Measurements from ENCODE around the gene TRIM23. TPM values are rescaled to one million over a fixed set of nuclear protein-coding genes. Genes with fewer than 3 reads are reported as not detected.

Gene TRIM23
- polyA plus RNA-seq (2013, experiment 1 of 2) = 5.4 TPM
- 5.0 TPM for polyA plus RNA-seq (2013, experiment 2 of 2)

- H3K36me3 ChIP-seq (ENCODE audit: control insufficient read depth, insufficient read depth, low read length) = no peaks in the 10 kb centered on the region
- H3K56ac ChIP-seq (ENCODE audit: low read length) = peak within 1 kb of the TSS; percentile 92
- H4K8ac ChIP-seq (ENCODE audit: low read depth, low read length) = peak within 1 kb of the TSS; percentile 99
- H2BK5ac ChIP-seq (ENCODE audit: low read length) = no peak within 1 kb of the TSS
- H4K5ac ChIP-seq (ENCODE audit: low read length) = no peak within 1 kb of the TSS
- H3K79me2 ChIP-seq (ENCODE audit: control insufficient read depth, insufficient read depth, low read length) = peaks cover 11% of the 10 kb centered on the region
- H3K4me2 ChIP-seq (ENCODE audit: low read length) = peak within 1 kb of the TSS; percentile 54
- peak within 1 kb of the TSS; percentile 81 for H3K9ac ChIP-seq (ENCODE audit: low read length)
- peak within 1 kb of the TSS; percentile 43 for H3K27ac ChIP-seq (ENCODE audit: low read depth, low read length)
- peak; percentile 96 for DNase-seq
- WGBS (ENCODE audit: extremely low coverage, insufficient coverage, low lambda C conversion rate) = no CpG with 5 or more reads among the region's 32 CpGs
- H3K79me1 ChIP-seq (ENCODE audit: low read length) = peaks cover 6% of the 10 kb centered on the region
- no peak within 1 kb of the TSS for H2BK120ac ChIP-seq (ENCODE audit: low read depth, low read length)
- no peak within 1 kb of the TSS for H2BK15ac ChIP-seq (replicated peaks; ENCODE audit: low read depth)
- peak within 1 kb of the TSS; percentile 93 for H3K4me3 ChIP-seq (ENCODE audit: low read length)
- peaks cover 4% of the 10 kb centered on the region for H3K4me1 ChIP-seq (ENCODE audit: control insufficient read depth, low read depth, low read length)
- no peaks in the 10 kb centered on the region for H3K27me3 ChIP-seq (ENCODE audit: insufficient read depth, low read length, poor library complexity)
- no peak within 1 kb of the TSS for H3K23ac ChIP-seq (ENCODE audit: low read length)
- H3K18ac ChIP-seq (ENCODE audit: low read length) = no peak within 1 kb of the TSS
- H2AK5ac ChIP-seq (ENCODE audit: low read length) = no peak within 1 kb of the TSS
- H3K4ac ChIP-seq (ENCODE audit: low read depth, low read length) = no peak within 1 kb of the TSS
Measured at GRCh38 chr5:65624025-65624570, at the start of gene TRIM23. TSS of gene TRIM23 (minus strand) at chr5:65624333. CDS start at chr5:65624274, 59 bp downstream.

GRCh38 chr5:65672796-65673195 lies 48.7 kb upstream of the TRIM23 start:
- Histone ChIP-seq H3K56ac (ENCODE audit: low read length) (no peak overlapping the region), H3K79me1 (ENCODE audit: low read length) (no peaks in the 10 kb centered on the region), H3K27ac (ENCODE audit: low read depth, low read length) (no peak overlapping the region), H4K8ac (ENCODE audit: low read depth, low read length) (no peak overlapping the region), H3K9ac (ENCODE audit: low read length) (no peak overlapping the region), H3K4me1 (ENCODE audit: control insufficient read depth, low read depth, low read length) (no peaks in the 10 kb centered on the region), H3K4ac (ENCODE audit: low read depth, low read length) (no peak overlapping the region), H3K23ac (ENCODE audit: low read length) (no peak overlapping the region), H2BK15ac (replicated peaks; ENCODE audit: low read depth) (no peak overlapping the region), H2AK5ac (ENCODE audit: low read length) (no peak overlapping the region), H4K5ac (ENCODE audit: low read length) (no peak overlapping the region), H3K4me2 (ENCODE audit: low read length) (no peak overlapping the region), H3K4me3 (ENCODE audit: low read length) (no peak overlapping the region), H3K36me3 (ENCODE audit: control insufficient read depth, insufficient read depth, low read length) (no peaks in the 10 kb centered on the region), H2BK120ac (ENCODE audit: low read depth, low read length) (no peak overlapping the region), H2BK5ac (ENCODE audit: low read length) (no peak overlapping the region), H3K18ac (ENCODE audit: low read length) (no peak overlapping the region), H3K27me3 (ENCODE audit: insufficient read depth, low read length, poor library complexity) (no peaks in the 10 kb centered on the region), H3K79me2 (ENCODE audit: control insufficient read depth, insufficient read depth, low read length) (no peaks in the 10 kb centered on the region)
- no CpG with 5 or more reads among the region's 1 CpG for WGBS (ENCODE audit: extremely low coverage, insufficient coverage, low lambda C conversion rate)
- DNase-seq = no peak

GRCh38 chr5:65668696-65669095 lies 44.6 kb upstream of the TRIM23 start:
- Histone ChIP-seq H3K79me2 (ENCODE audit: control insufficient read depth, insufficient read depth, low read length) (no peaks in the 10 kb centered on the region), H2BK120ac (ENCODE audit: low read depth, low read length) (no peak overlapping the region), H3K36me3 (ENCODE audit: control insufficient read depth, insufficient read depth, low read length) (no peaks in the 10 kb centered on the region), H3K23ac (ENCODE audit: low read length) (no peak overlapping the region), H4K5ac (ENCODE audit: low read length) (no peak overlapping the region), H3K79me1 (ENCODE audit: low read length) (no peaks in the 10 kb centered on the region), H3K27ac (ENCODE audit: low read depth, low read length) (no peak overlapping the region), H3K4ac (ENCODE audit: low read depth, low read length) (no peak overlapping the region), H3K27me3 (ENCODE audit: insufficient read depth, low read length, poor library complexity) (no peaks in the 10 kb centered on the region), H4K8ac (ENCODE audit: low read depth, low read length) (no peak overlapping the region), H3K4me3 (ENCODE audit: low read length) (no peak overlapping the region), H3K9ac (ENCODE audit: low read length) (no peak overlapping the region), H3K4me1 (ENCODE audit: control insufficient read depth, low read depth, low read length) (no peaks in the 10 kb centered on the region), H3K4me2 (ENCODE audit: low read length) (no peak overlapping the region), H2AK5ac (ENCODE audit: low read length) (no peak overlapping the region), H3K56ac (ENCODE audit: low read length) (no peak overlapping the region), H3K18ac (ENCODE audit: low read length) (no peak overlapping the region), H2BK5ac (ENCODE audit: low read length) (no peak overlapping the region), H2BK15ac (replicated peaks; ENCODE audit: low read depth) (no peak overlapping the region)
- no peak for DNase-seq
- WGBS (ENCODE audit: extremely low coverage, insufficient coverage, low lambda C conversion rate) = 100% methylated on average over 1 of the region's 7 CpGs

- no peak overlapping the region for H2BK5ac ChIP-seq (ENCODE audit: low read length)
- H2AK5ac ChIP-seq (ENCODE audit: low read length) = no peak overlapping the region
- H2BK120ac ChIP-seq (ENCODE audit: low read depth, low read length) = no peak overlapping the region
- H3K9ac ChIP-seq (ENCODE audit: low read length) = no peak overlapping the region
- no peak overlapping the region for H3K4ac ChIP-seq (ENCODE audit: low read depth, low read length)
- H4K8ac ChIP-seq (ENCODE audit: low read depth, low read length) = no peak overlapping the region
- H3K27me3 ChIP-seq (ENCODE audit: insufficient read depth, low read length, poor library complexity) = no peaks in the 10 kb centered on the region
- peak; percentile 83 for DNase-seq
- H3K4me2 ChIP-seq (ENCODE audit: low read length) = no peak overlapping the region
- H3K4me3 ChIP-seq (ENCODE audit: low read length) = no peak overlapping the region
- H3K4me1 ChIP-seq (ENCODE audit: control insufficient read depth, low read depth, low read length) = no peaks in the 10 kb centered on the region
- no peak overlapping the region for H3K23ac ChIP-seq (ENCODE audit: low read length)
- no CpG with 5 or more reads among the region's 1 CpG for WGBS (ENCODE audit: extremely low coverage, insufficient coverage, low lambda C conversion rate)
- H3K56ac ChIP-seq (ENCODE audit: low read length) = no peak overlapping the region
- no peak overlapping the region for H2BK15ac ChIP-seq (replicated peaks; ENCODE audit: low read depth)
- H3K27ac ChIP-seq (ENCODE audit: low read depth, low read length) = no peak overlapping the region
- H4K5ac ChIP-seq (ENCODE audit: low read length) = no peak overlapping the region
- H3K36me3 ChIP-seq (ENCODE audit: control insufficient read depth, insufficient read depth, low read length) = no peaks in the 10 kb centered on the region
- H3K79me1 ChIP-seq (ENCODE audit: low read length) = no peaks in the 10 kb centered on the region
- no peak overlapping the region for H3K18ac ChIP-seq (ENCODE audit: low read length)
- H3K79me2 ChIP-seq (ENCODE audit: control insufficient read depth, insufficient read depth, low read length) = no peaks in the 10 kb centered on the region
Measured at GRCh38 chr5:65663804-65664521, 39.8 kb upstream of the TRIM23 start.

GRCh38 chr5:65654713-65655112 lies 30.6 kb upstream of the TRIM23 start:
- no peak overlapping the region for H3K23ac ChIP-seq (ENCODE audit: low read length)
- no peaks in the 10 kb centered on the region for H3K79me2 ChIP-seq (ENCODE audit: control insufficient read depth, insufficient read depth, low read length)
- H3K4ac ChIP-seq (ENCODE audit: low read depth, low read length) = no peak overlapping the region
- no peaks in the 10 kb centered on the region for H3K36me3 ChIP-seq (ENCODE audit: control insufficient read depth, insufficient read depth, low read length)
- no peak overlapping the region for H3K4me2 ChIP-seq (ENCODE audit: low read length)
- H2BK15ac ChIP-seq (replicated peaks; ENCODE audit: low read depth) = no peak overlapping the region
- H3K27ac ChIP-seq (ENCODE audit: low read depth, low read length) = no peak overlapping the region
- H4K8ac ChIP-seq (ENCODE audit: low read depth, low read length) = no peak overlapping the region
- DNase-seq = no peak
- H2BK120ac ChIP-seq (ENCODE audit: low read depth, low read length) = no peak overlapping the region
- no peaks in the 10 kb centered on the region for H3K4me1 ChIP-seq (ENCODE audit: control insufficient read depth, low read depth, low read length)
- no peaks in the 10 kb centered on the region for H3K27me3 ChIP-seq (ENCODE audit: insufficient read depth, low read length, poor library complexity)
- H3K18ac ChIP-seq (ENCODE audit: low read length) = no peak overlapping the region
- no CpG with 5 or more reads among the region's 2 CpGs for WGBS (ENCODE audit: extremely low coverage, insufficient coverage, low lambda C conversion rate)
- no peaks in the 10 kb centered on the region for H3K79me1 ChIP-seq (ENCODE audit: low read length)
- no peak overlapping the region for H3K9ac ChIP-seq (ENCODE audit: low read length)
- H2BK5ac ChIP-seq (ENCODE audit: low read length) = no peak overlapping the region
- H2AK5ac ChIP-seq (ENCODE audit: low read length) = no peak overlapping the region
- H3K56ac ChIP-seq (ENCODE audit: low read length) = no peak overlapping the region
- no peak overlapping the region for H4K5ac ChIP-seq (ENCODE audit: low read length)
- no peak overlapping the region for H3K4me3 ChIP-seq (ENCODE audit: low read length)

Data from mesendoderm (in vitro differentiated cells).